OCI-LY7 (cell line): ENCODE data around the gene METTL21C. TPM values are rescaled to one million over a fixed set of nuclear protein-coding genes. Genes with fewer than 3 reads are reported as not detected.

Experiments used
- BruUV-seq: library from RNA; stranded (reverse); fragments of 400-500 nt; replicated peaks from 2 replicates; lab custom pipeline; 2021; lab: Mats Ljungman, UMichigan
- CTCF ChIA-PET: fragments of 300-600 bp; sonication (Branson Sonifier 250); formaldehyde crosslinking; loops from one replicate; lab custom pipeline; 2022; ENCODE audit warnings: antibody characterized with exemption; ENCODE audit not compliant: unreplicated experiment; lab: Charles Lee
- POLR2A ChIA-PET: fragments of 300-600 bp; sonication (Branson Sonifier 250); formaldehyde crosslinking; loops from one replicate; lab custom pipeline; 2022; ENCODE audit warnings: antibody characterized with exemption; lab: Charles Lee
- DNase-seq: peaks from one replicate; pipeline ENCODE4 v3.0.0-alpha.2; 2015; ENCODE audit warnings: low spot score
- H2AFZ ChIP-seq: fragments of 200-600 bp; sonication (generic), shearing (Covaris generic); 2 replicates; pipeline ENCODE4 v1.6.1; 2014; ENCODE audit warnings: mild to moderate bottlenecking, antibody characterized with exemption, low read length, moderate library complexity
- H3K27ac ChIP-seq: fragments of 200-600 bp; sonication (generic); 2 replicates; pipeline ENCODE4 v1.5.1; 2014; ENCODE audit warnings: mixed run types, low read depth, mild to moderate bottlenecking, moderate library complexity, low read length, inconsistent platforms; ENCODE audit not compliant: poor library complexity, severe bottlenecking
- H3K36me3 ChIP-seq: fragments of 200-600 bp; sonication (generic); 2 replicates; pipeline ENCODE4 v1.6.1; 2014; ENCODE audit warnings: mild to moderate bottlenecking, antibody characterized with exemption, low read length, moderate library complexity, mixed read lengths; ENCODE audit not compliant: insufficient read depth
- H3K4me1 ChIP-seq: fragments of 200-600 bp; sonication (generic); 2 replicates; pipeline ENCODE4 v1.5.1; 2014; ENCODE audit warnings: mild to moderate bottlenecking, low read length; ENCODE audit not compliant: insufficient read depth, poor library complexity, severe bottlenecking
- H3K4me2 ChIP-seq: fragments of 200-600 bp; sonication (generic); 2 replicates; pipeline ENCODE4 v1.6.1; 2014; ENCODE audit warnings: mild to moderate bottlenecking, low read length
- H3K4me3 ChIP-seq: fragments of 200-600 bp; sonication (generic); 2 replicates; pipeline ENCODE4 v1.5.1; 2014; ENCODE audit warnings: mild to moderate bottlenecking, low read depth, low read length; ENCODE audit not compliant: poor library complexity, severe bottlenecking
- H3K79me2 ChIP-seq: fragments of 200-600 bp; sonication (generic); 2 replicates; pipeline ENCODE4 v1.6.1; 2016; ENCODE audit warnings: low read depth, mild to moderate bottlenecking, low read length, moderate library complexity, mixed read lengths; ENCODE audit not compliant: insufficient read depth
- H3K9me2 ChIP-seq: fragments of 200-600 bp; sonication (generic); 2 replicates; pipeline ENCODE4 v1.6.1; 2016; ENCODE audit warnings: mild to moderate bottlenecking, low read length, mixed read lengths; ENCODE audit not compliant: insufficient read depth
- H3K9me3 ChIP-seq: fragments of 200-600 bp; sonication (generic); 2 replicates; pipeline ENCODE4 v1.6.1; 2014; ENCODE audit warnings: mild to moderate bottlenecking, mixed run types, low read length, mixed read lengths
- H4K20me1 ChIP-seq: fragments of 200-600 bp; sonication (generic); 2 replicates; pipeline ENCODE4 v1.6.1; 2014; ENCODE audit warnings: mild to moderate bottlenecking, antibody characterized with exemption, low read length, moderate library complexity, mixed read lengths; ENCODE audit not compliant: insufficient read depth
- EZH2phosphoT487 ChIP-seq: fragments of 200-600 bp; sonication (generic); IDR thresholded peaks from 2 replicates; pipeline ENCODE4 v1.6.1; 2018; ENCODE audit warnings: low read depth, borderline replicate concordance, mild to moderate bottlenecking, mixed run types, antibody characterized with exemption, low read length, moderate library complexity, mixed read lengths
- intact Hi-C: fragments of 100-400 bp; cut with micrococcal nuclease; formaldehyde crosslinking; loops from one replicate; pipeline ENCODE4 v1.10.0; 2022; ENCODE audit not compliant: unreplicated experiment
- total RNA-seq, 2 experiments: library from RNA; depleted of rRNA in 1 of 2; stranded (reverse); fragments of >200 nt in 1 of 2; shearing (Covaris generic) in 1 of 2; gene quantifications; 2 replicates each; pipeline ENCODE4 v1.2.3, GENCODE V29; 2014 to 2022
- TF ChIP-seq, protein P1 (sequence below): fragments of 200-600 bp; sonication (generic); conservative IDR thresholded peaks from 2 replicates; pipeline ENCODE4 v1.5.1; 2014; ENCODE audit warnings: mild to moderate bottlenecking, antibody characterized with exemption, low read length, moderate library complexity, mixed read lengths

The METTL21C gene
- total RNA-seq, 2 experiments from 2014 or later = not detected

GRCh38 chr13:102678339-102679107 lies 16.3 kb downstream of the METTL21C start:
- Histone ChIP-seq H3K4me3 (no peak overlapping the region), H3K79me2 (no peaks in the 10 kb centered on the region), H3K9me3 (no peaks in the 10 kb centered on the region), H4K20me1 (no peaks in the 10 kb centered on the region), H3K36me3 (peaks cover 54% of the 10 kb centered on the region), H3K4me2 (no peak overlapping the region), H3K4me1 (no peaks in the 10 kb centered on the region), H3K9me2 (no peaks in the 10 kb centered on the region), H3K27ac (no peak overlapping the region), H2AFZ (no peak overlapping the region)
- ChIA-PET CTCF (no interaction called here), POLR2A (interaction anchor here (0.6 to 1.0 kb wide), 5 partner anchors 21 to 94 kb away, joined by 3 to 6 read pairs (median 3); no protein-coding TSS in a partner anchor)
- TSS peak; percentile 40 for BruUV-seq
- no peak for DNase-seq
- intact Hi-C loops = no loop called here
- no peak for TF ChIP-seq EZH2phosphoT487
- TF ChIP-seq, protein P1, sequence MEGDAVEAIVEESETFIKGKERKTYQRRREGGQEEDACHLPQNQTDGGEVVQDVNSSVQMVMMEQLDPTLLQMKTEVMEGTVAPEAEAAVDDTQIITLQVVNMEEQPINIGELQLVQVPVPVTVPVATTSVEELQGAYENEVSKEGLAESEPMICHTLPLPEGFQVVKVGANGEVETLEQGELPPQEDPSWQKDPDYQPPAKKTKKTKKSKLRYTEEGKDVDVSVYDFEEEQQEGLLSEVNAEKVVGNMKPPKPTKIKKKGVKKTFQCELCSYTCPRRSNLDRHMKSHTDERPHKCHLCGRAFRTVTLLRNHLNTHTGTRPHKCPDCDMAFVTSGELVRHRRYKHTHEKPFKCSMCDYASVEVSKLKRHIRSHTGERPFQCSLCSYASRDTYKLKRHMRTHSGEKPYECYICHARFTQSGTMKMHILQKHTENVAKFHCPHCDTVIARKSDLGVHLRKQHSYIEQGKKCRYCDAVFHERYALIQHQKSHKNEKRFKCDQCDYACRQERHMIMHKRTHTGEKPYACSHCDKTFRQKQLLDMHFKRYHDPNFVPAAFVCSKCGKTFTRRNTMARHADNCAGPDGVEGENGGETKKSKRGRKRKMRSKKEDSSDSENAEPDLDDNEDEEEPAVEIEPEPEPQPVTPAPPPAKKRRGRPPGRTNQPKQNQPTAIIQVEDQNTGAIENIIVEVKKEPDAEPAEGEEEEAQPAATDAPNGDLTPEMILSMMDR = no peak

DNA sequence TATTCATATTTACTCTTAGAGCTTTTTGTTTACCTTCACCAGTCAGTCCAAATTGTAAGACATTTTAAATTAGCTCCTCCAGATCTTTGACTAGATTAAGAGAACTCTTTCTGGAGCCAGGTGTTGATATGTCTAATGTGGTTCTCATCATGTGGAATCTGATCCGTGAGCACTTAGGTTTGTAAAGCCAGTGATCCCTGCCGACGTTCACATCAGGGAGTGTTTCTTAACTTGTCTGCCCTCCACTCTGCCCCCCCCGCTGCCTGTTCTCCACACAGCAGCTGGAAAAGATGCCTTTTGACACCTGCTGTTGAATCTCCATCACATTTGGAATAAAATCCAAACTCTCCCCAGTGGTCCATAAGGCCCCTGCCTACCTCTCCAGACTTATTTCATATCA lies 17.7 kb downstream of the METTL21C start:
- TF ChIP-seq, protein P1 = no peak
- no peak for TF ChIP-seq EZH2phosphoT487
- no peak overlapping the region for H3K27ac ChIP-seq
- H3K4me1 ChIP-seq = no peaks in the 10 kb centered on the region
- BruUV-seq = no TSS peak
- no peaks in the 10 kb centered on the region for H3K79me2 ChIP-seq
- peaks cover 54% of the 10 kb centered on the region for H3K36me3 ChIP-seq
- DNase-seq = no peak
- H4K20me1 ChIP-seq = no peaks in the 10 kb centered on the region
- H3K9me3 ChIP-seq = no peaks in the 10 kb centered on the region
- ChIA-PET POLR2A (interaction anchor here (1.1 to 1.5 kb wide), 2 partner anchors 15 to 93 kb away, joined by 3 read pairs; no protein-coding TSS in a partner anchor), CTCF (no interaction called here)
- H3K9me2 ChIP-seq = no peaks in the 10 kb centered on the region
- no peak overlapping the region for H2AFZ ChIP-seq
- no peak overlapping the region for H3K4me3 ChIP-seq
- intact Hi-C loops = no loop called here
- H3K4me2 ChIP-seq = no peak overlapping the region

DNA sequence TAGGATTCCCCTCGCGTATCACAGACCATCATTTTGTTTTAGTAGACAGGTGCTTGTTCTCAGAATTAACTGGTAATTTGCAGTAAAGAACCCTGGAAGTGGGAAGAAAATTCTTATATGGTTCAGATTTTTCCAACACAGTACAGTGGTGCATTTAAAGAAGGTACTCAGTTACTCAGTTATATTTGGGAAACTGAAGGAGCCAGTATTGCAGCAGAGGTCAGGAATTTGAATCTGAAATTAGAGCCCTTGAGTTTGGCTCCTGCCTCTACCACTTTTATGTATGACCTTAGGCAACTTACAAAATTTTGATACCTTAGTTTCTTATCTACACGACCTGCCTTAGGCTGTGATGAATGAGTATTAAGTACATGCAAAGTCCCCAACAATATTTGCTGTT lies 19.7 kb downstream of the METTL21C start:
- intact Hi-C loops = no loop called here
- ChIA-PET CTCF (no interaction called here), POLR2A (no interaction called here)
- Histone ChIP-seq H3K4me3 (no peak overlapping the region), H3K9me3 (no peaks in the 10 kb centered on the region), H4K20me1 (no peaks in the 10 kb centered on the region), H3K79me2 (no peaks in the 10 kb centered on the region), H3K4me2 (no peak overlapping the region), H3K36me3 (peaks cover 54% of the 10 kb centered on the region), H3K4me1 (no peaks in the 10 kb centered on the region), H2AFZ (no peak overlapping the region), H3K9me2 (no peaks in the 10 kb centered on the region), H3K27ac (no peak overlapping the region)
- DNase-seq = no peak
- TF ChIP-seq, protein P1 = no peak
- no peak for TF ChIP-seq EZH2phosphoT487
- BruUV-seq = no TSS peak
